ENCODE results near the gene RABIF.

DNA sequence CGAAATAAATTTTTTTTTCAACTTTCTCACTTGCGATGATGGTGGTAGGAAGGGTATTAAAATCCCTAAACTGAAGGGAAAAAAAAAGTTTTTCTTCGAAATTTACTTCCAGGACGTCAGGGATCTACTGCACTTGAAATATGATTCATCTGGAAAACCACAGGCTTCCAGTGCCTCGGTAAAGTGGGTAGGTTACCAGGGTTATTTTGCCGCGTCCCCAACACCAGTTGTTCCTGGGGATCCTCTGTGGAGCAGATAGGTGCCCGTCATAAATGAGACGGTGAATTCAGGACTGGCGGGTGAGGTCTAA lies 773 bp downstream of the RABIF start:
- no peak for TF ChIP-seq EZH2 (IDR thresholded peaks at IDR 0.05; ENCODE audit: insufficient read depth, low read length)
- TF ChIP-seq, protein P1, sequence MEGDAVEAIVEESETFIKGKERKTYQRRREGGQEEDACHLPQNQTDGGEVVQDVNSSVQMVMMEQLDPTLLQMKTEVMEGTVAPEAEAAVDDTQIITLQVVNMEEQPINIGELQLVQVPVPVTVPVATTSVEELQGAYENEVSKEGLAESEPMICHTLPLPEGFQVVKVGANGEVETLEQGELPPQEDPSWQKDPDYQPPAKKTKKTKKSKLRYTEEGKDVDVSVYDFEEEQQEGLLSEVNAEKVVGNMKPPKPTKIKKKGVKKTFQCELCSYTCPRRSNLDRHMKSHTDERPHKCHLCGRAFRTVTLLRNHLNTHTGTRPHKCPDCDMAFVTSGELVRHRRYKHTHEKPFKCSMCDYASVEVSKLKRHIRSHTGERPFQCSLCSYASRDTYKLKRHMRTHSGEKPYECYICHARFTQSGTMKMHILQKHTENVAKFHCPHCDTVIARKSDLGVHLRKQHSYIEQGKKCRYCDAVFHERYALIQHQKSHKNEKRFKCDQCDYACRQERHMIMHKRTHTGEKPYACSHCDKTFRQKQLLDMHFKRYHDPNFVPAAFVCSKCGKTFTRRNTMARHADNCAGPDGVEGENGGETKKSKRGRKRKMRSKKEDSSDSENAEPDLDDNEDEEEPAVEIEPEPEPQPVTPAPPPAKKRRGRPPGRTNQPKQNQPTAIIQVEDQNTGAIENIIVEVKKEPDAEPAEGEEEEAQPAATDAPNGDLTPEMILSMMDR (IDR thresholded peaks at IDR 0.05; ENCODE audit: insufficient read depth, low read depth, low read length): no peak
